Epithelial cell of proximal tubule (primary cell): ENCODE results near the gene DIPK1A. TPM values are rescaled to one million over a fixed set of nuclear protein-coding genes. Genes with fewer than 3 reads are reported as not detected.

Source experiments
- DNase-seq: peaks from one replicate; pipeline ENCODE4 v3.0.0-alpha.2; 2011; ENCODE audit warnings: low read depth
- H3K4me3 ChIP-seq: 2 replicates; pipeline ENCODE4 v1.5.1; 2011; ENCODE audit warnings: low read depth, mild to moderate bottlenecking, low read length
- CTCF ChIP-seq: conservative IDR thresholded peaks from 2 replicates; pipeline ENCODE4 v1.5.1; 2012; ENCODE audit warnings: low read depth, mild to moderate bottlenecking, low read length
- total RNA-seq: library from RNA; depleted of rRNA; stranded (reverse); fragments of >200 nt; gene quantifications from 2 replicates; pipeline ENCODE4 v1.2.3, GENCODE V29; 2015

The DIPK1A gene
- total RNA-seq, 1 donor from 2014 or later = 3.1 TPM

- H3K4me3 ChIP-seq = no peak overlapping the region
- DNase-seq = no peak
- TF ChIP-seq CTCF = no peak
These were observed 40.6 kb upstream of the DIPK1A start for GRCh38 chr1:93001893-93002292.

- H3K4me3 ChIP-seq = no peak overlapping the region
- TF ChIP-seq CTCF = no peak
- DNase-seq = no peak
These were observed 39.5 kb upstream of the DIPK1A start for GRCh38 chr1:93000751-93001175.

DNA sequence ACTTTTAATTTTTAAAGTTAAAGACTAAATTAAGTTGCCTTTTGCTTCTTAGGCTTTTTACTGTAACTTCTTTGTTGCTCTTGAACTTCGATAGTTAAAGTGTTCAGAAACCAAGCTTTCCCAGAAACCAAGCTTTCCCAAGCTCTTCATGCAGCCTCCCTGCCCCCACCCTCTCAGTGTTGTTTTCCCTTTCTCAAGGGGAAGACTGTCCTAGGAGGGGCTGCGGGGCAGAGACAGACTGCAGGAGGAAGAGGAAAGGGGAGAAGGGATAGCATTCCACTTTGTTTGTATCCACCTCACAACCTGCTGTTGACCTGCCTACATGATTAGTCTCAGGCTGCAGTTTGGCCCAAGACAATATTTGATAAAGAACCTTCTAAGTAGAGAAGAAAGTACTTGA lies 39.0 kb upstream of the DIPK1A start:
- DNase-seq = no peak
- no peak for TF ChIP-seq CTCF
- no peak overlapping the region for H3K4me3 ChIP-seq

DNA sequence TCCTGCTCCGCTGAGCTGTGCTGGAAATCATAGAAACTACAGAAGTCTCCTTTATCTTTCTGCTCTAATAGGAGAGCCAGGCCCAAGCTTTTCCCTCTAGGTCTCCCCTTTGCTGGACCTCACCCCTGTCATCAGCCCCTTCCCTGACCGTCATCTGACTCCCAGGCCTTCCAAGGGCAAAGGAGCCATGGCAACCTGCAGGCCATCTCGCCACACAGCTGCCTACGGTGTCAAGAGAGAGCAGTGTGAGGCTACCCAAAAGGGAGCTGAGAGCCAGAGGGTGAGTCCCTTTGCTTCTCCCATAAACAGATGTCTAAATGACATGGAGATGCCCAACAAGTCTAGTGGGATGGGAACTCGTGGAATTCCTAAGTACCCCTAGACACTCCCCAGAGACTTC lies 37.6 kb upstream of the DIPK1A start:
- no peak overlapping the region for H3K4me3 ChIP-seq
- no peak for TF ChIP-seq CTCF
- DNase-seq = no peak

DNA sequence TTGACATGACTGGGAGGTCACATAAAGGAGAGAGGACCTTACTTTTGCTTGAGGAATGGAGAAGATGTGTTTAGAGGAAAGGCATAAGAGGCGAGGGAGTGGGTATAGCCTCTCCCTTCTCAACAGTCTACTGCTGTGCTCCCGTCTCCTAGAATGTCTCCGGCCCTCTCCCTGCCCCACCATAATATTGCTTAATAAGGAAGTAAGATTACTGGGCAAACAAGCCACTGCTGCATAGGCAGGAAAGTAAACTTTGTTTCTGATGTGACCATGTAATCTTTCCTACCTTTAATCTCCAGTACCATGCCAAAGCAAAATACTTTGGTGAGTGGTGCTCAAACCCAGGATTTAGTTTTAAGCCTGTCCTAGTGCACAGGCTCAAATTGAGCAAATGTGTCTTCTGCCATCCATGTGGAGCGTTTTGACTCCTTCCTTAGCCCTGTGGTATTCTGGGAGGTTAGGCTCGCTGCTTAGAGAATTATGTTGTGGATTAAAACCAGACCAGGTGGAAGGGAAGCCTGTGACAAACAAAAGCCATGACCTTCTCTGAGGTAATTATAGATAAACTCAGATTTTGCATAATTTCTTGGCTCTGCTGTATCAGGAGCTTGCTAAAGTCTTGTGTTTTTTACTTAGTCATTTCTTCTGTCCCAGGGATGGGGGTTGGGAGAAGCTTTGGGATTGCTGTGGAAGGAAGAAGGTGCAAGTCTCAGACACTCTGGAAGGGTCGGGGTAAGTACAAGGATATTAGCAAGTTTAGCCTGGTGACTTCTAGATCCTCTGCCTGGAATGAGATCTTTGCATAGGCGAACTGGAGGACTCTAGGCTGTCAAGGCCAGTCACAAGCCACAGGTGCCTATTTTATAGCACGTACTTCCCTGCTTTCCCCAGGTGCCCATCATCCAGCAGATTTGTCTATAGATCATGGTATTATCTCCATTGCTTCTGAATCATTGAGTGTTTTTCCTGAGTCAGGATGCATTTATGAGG lies 34.5 kb upstream of the DIPK1A start:
- no peak for DNase-seq

GRCh38 chr1:92994105-92994712 lies 32.9 kb upstream of the DIPK1A start:
- H3K4me3 ChIP-seq = no peak overlapping the region
- TF ChIP-seq CTCF = peak; percentile 81

More for the DNA sequence above, 34.5 kb upstream of the DIPK1A start:
- no peak overlapping the region for H3K4me3 ChIP-seq
- no peak for TF ChIP-seq CTCF

GRCh38 chr1:92993581-92993980 lies 32.3 kb upstream of the DIPK1A start:
- no peak overlapping the region for H3K4me3 ChIP-seq
- no peak for DNase-seq
- TF ChIP-seq CTCF = no peak

More at GRCh38 chr1:92994105-92994712, 32.9 kb upstream of the DIPK1A start:
- peak; percentile 16 for DNase-seq
